ENCODE results near the gene NTN1. TPM values are rescaled to one million over a fixed set of nuclear protein-coding genes. Genes with fewer than 3 reads are reported as not detected.
A peak's percentile ranks its signal among the peaks of the same experiment; 100 is the strongest.

NTN1 gene
- total RNA-seq, 1 donor from 2014 or later, result 4.1 TPM

DNA sequence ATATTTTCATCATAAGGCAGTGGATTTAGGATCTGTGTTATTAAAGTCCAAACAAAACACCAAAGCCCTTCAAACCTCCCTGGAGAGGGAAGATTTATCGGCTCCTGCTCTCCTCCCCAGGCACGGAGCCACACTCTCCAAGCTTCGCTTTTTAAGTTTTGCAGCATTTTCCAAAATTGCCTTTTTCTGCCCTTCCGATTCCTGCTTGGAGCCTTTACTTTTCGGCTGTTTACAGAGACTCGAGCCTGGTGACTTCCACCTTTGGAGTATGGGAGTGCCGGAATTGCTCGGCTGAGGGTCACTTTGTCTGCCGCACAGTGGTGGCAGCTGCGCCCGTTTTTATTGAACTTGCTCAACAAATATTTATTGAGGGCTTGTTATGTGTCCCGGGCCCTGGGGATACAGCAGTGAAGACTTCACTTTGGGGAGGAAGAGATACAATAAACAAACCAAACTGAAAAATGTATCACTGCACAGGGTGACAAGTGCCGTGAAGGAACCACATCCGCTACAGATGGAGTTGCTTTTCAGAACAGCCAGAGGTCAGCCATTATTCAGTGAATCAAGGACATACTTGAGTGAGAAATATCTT lies 185.5 kb downstream of the NTN1 start:
- ATAC-seq (no peak), DNase-seq (no peak)
- Histone ChIP-seq H3K27ac (no peak overlapping the region), H3K36me3 (no peaks in the 10 kb centered on the region), H3K9me3 (no peaks in the 10 kb centered on the region), H3K4me3 (peak overlapping the region; percentile 17), H3K27me3 (no peaks in the 10 kb centered on the region), H3K4me1 (peaks cover 6% of the 10 kb centered on the region)
- intact Hi-C loops (cut with DNase I), result no loop called here
- TF ChIP-seq, protein P1, sequence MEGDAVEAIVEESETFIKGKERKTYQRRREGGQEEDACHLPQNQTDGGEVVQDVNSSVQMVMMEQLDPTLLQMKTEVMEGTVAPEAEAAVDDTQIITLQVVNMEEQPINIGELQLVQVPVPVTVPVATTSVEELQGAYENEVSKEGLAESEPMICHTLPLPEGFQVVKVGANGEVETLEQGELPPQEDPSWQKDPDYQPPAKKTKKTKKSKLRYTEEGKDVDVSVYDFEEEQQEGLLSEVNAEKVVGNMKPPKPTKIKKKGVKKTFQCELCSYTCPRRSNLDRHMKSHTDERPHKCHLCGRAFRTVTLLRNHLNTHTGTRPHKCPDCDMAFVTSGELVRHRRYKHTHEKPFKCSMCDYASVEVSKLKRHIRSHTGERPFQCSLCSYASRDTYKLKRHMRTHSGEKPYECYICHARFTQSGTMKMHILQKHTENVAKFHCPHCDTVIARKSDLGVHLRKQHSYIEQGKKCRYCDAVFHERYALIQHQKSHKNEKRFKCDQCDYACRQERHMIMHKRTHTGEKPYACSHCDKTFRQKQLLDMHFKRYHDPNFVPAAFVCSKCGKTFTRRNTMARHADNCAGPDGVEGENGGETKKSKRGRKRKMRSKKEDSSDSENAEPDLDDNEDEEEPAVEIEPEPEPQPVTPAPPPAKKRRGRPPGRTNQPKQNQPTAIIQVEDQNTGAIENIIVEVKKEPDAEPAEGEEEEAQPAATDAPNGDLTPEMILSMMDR (IDR thresholded peaks at IDR 0.05), result no peak

DNA sequence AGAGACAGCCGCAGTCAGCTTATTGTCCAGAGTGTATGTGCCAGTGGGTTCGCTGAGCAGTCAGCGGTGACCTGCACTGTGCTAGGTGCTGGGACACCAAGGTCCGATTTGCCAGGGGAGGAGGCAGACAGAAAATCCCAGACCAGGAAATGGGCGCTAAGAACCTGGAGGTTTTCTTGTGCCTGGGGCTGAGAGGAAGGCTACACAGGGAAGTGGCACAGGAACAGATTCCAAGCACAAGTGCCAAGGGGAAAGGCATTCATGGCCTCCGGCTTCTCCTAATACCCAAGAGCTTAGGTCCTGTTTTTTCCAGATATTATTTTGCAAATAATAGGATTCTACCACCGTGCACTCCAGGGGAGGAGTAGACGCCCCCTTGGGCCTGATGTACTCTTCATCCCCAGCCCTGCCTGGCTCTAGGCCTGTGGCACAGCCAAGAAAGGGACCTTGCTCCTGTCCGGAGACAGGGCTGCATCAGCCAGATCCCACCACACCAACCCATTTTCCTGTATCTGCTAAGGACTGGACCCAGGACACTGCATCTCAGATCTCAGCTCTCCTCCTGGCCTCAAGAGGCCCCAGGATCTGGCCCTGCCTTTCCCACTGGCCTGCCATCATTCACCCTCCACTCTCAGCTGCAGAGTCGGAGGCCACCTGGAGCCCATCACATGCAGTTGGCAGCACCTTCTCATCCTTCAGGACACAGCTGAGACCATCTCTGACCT lies 187.2 kb downstream of the NTN1 start:
- no peak for DNase-seq
- no peak overlapping the region for H3K4me3 ChIP-seq
- intact Hi-C loops (cut with DNase I), result no loop called here
- TF ChIP-seq, protein P1 (IDR thresholded peaks at IDR 0.05), result no peak
- no peaks in the 10 kb centered on the region for H3K9me3 ChIP-seq
- H3K27me3 ChIP-seq, result no peaks in the 10 kb centered on the region
- no peaks in the 10 kb centered on the region for H3K36me3 ChIP-seq
- H3K4me1 ChIP-seq, result peaks cover 6% of the 10 kb centered on the region
- no peak overlapping the region for H3K27ac ChIP-seq
- ATAC-seq, result no peak

DNA sequence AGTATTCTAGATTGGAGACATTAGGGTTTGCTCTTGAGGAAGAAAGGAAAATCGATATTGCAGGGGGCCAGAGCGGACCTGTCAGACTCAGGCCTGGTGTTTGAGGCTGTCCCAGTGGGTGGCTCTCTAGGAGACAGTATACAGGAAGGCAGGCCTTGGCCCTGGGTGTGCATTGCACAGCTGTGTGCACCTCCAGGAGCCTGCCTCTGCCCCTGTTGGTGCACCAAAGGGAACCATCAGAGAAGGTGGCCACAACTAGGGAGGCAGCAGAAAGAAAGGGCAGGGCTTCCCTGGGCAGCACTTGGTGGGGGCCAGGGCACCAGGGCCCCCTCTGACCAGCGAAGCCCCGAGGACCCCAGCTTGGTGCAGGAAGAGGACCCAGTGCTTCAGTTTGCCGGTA lies 188.0 kb downstream of the NTN1 start:
- DNase-seq (no peak), ATAC-seq (no peak)
- intact Hi-C loops (cut with DNase I), result no loop called here
- Histone ChIP-seq H3K4me3 (no peak overlapping the region), H3K36me3 (no peaks in the 10 kb centered on the region), H3K27me3 (no peaks in the 10 kb centered on the region), H3K27ac (no peak overlapping the region), H3K9me3 (no peaks in the 10 kb centered on the region), H3K4me1 (peaks cover 6% of the 10 kb centered on the region)
- TF ChIP-seq, protein P1 (IDR thresholded peaks at IDR 0.05), result no peak

DNA sequence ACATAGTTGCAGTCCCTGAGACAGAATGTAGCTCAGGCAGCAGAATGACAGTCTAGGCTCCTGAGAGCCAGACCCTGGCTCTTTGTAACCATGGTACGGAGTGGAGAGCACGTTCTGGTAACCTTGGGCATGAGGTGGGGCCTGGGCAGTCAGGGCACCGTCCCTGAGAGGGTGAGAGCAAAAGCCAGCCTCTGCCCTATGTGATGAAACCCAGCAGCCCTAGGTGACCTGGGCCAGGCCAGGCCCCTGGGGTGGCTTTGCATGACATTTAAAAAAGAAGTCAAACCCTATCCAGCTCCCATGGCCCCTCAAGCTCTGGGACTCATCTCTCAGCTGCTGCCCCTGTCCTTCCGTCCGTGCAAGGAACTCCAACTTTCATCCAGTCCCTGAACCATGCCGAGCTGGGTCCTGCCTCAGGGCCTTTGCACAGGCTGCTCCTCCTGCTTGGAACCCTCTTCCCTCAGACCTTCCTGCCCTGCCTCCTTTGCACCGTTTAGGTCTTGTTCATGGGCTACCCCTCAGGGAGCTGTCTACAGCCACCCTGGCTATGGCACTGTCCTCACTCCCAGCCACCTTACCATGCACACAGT lies 188.6 kb downstream of the NTN1 start:
- Histone ChIP-seq H3K4me3 (no peak overlapping the region), H3K9me3 (no peaks in the 10 kb centered on the region), H3K27me3 (no peaks in the 10 kb centered on the region), H3K36me3 (no peaks in the 10 kb centered on the region), H3K4me1 (peaks cover 6% of the 10 kb centered on the region), H3K27ac (no peak overlapping the region)
- TF ChIP-seq, protein P1 (IDR thresholded peaks at IDR 0.05), result no peak
- intact Hi-C loops (cut with DNase I), result no loop called here
- ATAC-seq, result no peak
- no peak for DNase-seq

DNA sequence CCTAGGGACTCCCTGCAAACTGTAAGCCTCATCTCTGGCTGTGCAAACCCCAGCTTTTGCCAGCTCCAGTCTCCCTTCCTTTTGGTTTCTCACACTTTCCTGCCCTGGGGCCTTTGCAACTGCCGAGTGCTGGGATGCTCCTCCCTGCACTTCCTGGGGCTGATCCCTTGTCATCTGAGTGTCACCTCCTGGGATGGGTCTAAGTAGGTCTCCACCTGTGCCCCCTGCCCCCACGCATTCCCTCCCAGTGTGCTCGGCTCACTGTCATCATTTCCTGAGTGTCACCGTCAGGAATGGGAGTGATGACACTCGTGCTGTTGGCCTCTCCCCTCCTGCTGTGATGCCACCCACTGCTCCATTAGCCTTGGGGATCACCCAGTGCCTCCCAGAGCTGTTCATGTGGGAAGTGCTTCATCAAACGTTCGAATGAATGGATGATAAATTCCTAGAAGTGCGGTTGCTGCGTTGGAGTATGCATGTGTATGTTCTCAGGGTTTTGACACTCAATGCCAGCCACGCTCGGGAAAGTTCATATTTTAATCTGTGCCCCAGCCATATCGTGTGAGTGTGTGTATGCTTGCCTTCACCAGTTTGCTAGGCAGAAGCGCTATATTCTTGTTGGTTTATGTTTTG lies 189.9 kb downstream of the NTN1 start:
- intact Hi-C loops (cut with DNase I), result no loop called here
- no peaks in the 10 kb centered on the region for H3K27me3 ChIP-seq
- no peak for DNase-seq

More for the DNA sequence above, 189.9 kb downstream of the NTN1 start:
- peaks cover 10% of the 10 kb centered on the region for H3K9me3 ChIP-seq
- TF ChIP-seq, protein P1 (IDR thresholded peaks at IDR 0.05), result no peak
- H3K36me3 ChIP-seq, result no peaks in the 10 kb centered on the region
- no peak overlapping the region for H3K4me3 ChIP-seq
- peaks cover 5% of the 10 kb centered on the region for H3K4me1 ChIP-seq
- ATAC-seq, result peak; percentile 12
- no peak overlapping the region for H3K27ac ChIP-seq

Measured in upper lobe of right lung (tissue), 1 donor.